GM03348 (cell line): ENCODE results near the gene NFKB1.
"Not testable (repeated sequence)": the region's sequence is repeated elsewhere in the genome, so short reads cannot be mapped to it uniquely, and the experiment has no call there.

ENCODE experiments used
- DNase-seq: peaks from one replicate; pipeline ENCODE4 v3.0.0; 2012; ENCODE audit warnings: low spot score

NFKB1 gene

DNA sequence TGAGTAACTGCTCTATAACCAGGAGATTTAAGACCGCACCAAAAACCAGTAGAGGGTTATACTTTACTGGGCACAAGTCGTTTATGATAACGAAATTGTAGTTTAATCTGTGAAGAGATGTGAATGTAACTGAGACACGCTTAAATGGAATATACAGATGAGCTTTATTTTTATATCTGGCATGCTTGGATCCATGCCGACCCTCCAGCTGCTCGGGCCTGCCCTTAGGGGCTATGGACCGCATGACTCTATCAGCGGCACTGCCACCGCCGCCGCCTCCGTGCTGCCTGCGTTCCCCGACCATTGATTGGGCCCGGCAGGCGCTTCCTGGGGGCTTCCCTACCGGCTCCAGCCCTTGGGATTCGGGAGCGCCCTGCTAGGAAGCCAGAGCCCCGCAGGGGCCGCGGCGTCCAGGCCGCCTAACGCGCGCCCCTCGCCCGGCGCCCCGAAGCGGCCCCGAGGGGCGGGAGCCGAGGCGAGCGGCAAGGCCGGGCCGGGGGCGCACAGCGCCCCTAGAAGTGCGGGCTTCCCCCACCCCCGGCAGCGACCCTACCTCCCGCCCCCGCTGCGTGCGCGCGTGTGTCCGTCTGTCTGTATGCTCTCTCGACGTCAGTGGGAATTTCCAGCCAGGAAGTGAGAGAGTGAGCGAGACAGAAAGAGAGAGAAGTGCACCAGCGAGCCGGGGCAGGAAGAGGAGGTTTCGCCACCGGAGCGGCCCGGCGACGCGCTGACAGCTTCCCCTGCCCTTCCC is at the start of gene NFKB1:
Gene NFKB1, plus strand, starts transcription at position 664 of the 751 bp plus-strand sequence. CDS start 24,160 bp downstream, outside the sequence.
- peak; percentile 38 for DNase-seq

DNA sequence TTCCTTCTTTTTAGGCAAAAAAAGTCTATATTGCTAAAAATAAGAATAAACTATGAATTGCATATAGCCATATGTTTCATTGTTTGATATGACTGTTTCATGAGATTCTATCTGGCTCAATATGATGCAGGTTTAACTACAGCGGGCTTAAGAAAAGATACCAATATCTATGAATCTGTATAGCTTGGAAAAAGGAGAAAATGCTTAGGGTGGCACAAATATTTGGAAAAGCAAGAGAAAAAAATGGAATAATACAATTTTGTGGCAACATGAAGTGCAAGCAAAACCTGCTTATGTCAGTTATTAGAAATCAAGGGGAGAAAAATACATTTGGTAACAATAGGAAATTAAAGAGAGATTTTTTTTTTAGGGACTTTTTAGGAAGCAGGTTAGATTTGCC is 48.3 kb upstream of the NFKB1 start:
- no peak for DNase-seq

GRCh38 chr4:102453827-102454226 is 47.3 kb upstream of the NFKB1 start:
- DNase-seq: no peak

GRCh38 chr4:102454268-102454667 is 46.9 kb upstream of the NFKB1 start:
- no peak for DNase-seq

- no peak for DNase-seq
These were observed 46.0 kb upstream of the NFKB1 start for GRCh38 chr4:102454981-102455685.

- DNase-seq: no peak
These were observed 45.4 kb upstream of the NFKB1 start for GRCh38 chr4:102455750-102456149.

- no peak for DNase-seq
These were observed 34.9 kb upstream of the NFKB1 start for GRCh38 chr4:102466298-102466697.

GRCh38 chr4:102469806-102470205 is 31.4 kb upstream of the NFKB1 start:
- DNase-seq: no peak

DNA sequence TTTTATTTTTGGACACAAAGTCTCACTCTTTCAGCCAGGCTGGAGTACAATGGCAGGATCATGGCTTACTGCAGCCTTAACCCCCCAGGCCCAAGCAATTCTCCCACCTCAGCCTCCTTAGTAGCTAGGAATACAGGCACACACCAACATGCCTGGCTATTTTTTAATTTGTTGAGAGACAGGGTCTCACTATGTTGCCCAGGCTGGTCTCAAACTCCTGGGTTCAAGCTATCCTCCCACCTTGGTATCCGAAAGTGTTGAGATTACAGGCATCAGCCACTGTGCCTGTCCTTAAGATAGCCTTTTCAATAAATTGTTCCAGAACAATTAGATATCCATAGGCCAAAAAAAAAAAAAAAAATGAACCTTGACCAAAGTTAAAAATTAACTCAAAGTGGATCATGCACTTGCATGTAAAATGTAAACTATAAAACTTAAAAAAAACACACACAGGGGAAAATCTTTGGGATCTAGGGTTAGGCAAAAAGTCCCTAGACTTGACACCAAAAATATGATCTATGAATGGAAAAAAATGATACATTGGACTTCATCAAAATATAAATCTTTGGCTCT is 28.6 kb upstream of the NFKB1 start:
- DNase-seq: no peak

GRCh38 chr4:102473476-102473875 is 27.7 kb upstream of the NFKB1 start:
- no peak for DNase-seq

DNA sequence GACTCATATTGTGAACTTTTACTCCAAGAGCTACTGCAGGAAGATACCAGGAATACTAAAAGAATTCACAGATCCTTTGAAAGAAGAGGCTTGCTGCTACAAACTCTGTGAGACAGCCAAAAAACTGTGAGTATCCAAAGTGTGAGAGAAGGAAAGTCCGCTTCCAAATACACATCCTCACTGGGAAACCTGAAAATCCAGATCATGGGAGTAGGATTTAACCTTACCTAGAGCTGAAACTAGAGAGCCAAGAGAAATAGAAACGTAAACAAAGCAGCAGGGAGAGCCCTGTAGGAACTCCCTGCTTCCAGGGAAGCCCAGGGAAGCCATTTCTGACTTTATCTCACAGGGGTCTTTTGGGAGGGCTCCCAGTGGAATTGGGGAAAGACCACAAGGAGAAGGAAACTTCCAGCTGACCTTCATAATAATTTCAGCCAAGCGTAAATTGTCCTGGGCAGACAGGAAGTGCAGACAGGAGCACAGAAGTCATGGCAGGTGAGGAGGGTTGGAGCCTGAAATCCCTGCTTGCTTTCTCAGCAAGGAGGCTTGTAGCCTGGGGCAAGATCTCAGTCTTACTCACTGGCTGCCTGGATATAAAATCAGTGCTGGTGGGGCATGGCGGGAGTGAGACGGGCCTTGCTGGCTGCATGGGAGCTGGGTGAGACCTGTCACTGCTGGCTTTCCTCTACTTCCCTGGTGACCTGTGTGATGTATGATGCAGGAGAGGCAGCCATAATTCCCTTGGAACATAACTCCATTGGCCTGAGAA is 26.2 kb upstream of the NFKB1 start:
- no peak for DNase-seq

DNA sequence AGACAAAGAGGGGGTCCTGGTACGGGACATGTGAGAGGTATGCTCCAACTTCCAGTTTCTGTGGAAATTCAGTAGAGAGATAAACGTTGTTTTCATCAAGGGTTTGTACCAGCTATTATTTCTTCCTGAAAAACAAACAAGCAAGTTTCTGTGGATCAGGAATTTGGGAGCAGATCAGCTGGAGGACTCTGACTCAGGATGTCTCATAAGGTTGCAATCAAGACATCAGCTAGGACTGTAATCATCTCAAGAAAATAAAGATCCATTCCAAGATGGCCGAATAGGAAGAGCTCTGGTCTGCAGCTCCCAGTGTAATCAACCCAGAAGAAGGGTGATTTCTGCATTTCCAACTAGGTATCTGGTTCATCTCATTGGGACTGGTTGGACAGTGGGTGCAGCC is 23.5 kb upstream of the NFKB1 start:
- DNase-seq: peak; percentile 50

- DNase-seq: no peak
These were observed 23.0 kb upstream of the NFKB1 start for GRCh38 chr4:102478186-102478585.

GRCh38 chr4:102479832-102480231 is 21.3 kb upstream of the NFKB1 start:
- not testable (repeated sequence) for DNase-seq

GRCh38 chr4:102483120-102483519 is 18.0 kb upstream of the NFKB1 start:
- DNase-seq: no peak

DNA sequence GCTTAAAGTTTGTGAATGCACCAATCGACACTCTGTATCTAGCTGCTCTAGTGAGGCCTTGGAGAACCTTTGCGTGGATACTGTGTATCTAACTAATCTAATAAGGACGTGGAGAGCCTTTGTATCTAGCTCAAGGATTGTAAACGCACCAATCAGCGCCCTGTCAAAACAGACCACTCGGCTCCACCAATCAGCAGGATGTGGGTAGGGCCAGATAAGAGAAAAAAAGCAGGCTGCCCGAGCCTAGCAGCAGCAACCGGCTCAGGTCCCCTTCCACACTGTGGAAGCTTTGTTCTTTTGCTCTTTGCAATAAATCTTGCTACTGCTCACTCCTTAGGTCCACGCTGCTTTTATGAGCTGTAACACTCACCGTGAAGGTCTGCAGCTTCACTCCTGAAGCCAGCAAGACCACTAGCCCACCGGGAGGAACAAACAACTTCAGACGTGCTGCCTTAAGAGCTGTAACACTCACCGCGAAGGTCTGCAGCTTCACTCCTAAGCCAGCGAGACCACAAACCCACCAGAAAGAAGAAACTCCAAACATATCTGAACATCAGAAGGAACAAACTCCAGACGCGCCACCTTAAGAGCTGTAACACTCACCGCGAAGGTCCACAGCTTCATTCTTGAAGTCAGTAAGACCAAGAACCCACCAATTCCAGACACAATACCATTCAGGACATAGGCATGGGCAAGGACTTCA is 17.0 kb upstream of the NFKB1 start:
- not testable (repeated sequence) for DNase-seq

DNA sequence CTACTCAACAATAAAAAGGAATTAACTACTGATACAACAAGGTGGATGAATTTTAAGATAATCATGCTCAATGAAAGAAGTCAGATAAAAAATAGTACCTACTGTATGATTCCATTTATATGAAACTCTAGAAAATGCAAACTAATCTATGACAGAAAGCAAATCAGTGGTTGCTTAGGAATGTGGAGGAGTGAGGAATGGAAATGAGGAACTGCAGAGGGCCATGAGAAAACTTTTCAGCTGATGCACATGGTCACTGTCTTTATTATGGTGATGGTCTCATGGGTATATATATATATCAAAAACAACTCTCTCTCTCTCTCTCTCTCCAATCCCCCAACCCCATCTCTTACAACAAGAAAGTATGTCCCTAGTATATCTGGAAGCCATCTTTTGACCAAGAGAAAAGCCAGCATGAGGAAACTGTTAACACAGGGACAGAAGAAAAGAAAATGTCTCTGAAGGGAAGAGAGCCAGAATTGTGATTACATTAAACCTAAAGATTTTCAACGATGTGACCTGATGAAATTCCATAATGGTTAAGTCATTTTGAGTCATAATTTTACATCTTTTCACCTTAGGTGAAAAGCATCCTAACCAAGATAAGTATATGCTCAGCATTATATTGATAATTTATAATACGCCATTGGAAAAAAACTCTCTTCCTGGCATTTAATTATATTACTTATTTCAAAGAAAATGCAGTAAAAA is 8.5 kb upstream of the NFKB1 start:
- DNase-seq: no peak

GRCh38 chr4:102493257-102493656 is 7.9 kb upstream of the NFKB1 start:
- DNase-seq: no peak

- DNase-seq: no peak
These were observed 7.4 kb upstream of the NFKB1 start for GRCh38 chr4:102493794-102494193.

DNA sequence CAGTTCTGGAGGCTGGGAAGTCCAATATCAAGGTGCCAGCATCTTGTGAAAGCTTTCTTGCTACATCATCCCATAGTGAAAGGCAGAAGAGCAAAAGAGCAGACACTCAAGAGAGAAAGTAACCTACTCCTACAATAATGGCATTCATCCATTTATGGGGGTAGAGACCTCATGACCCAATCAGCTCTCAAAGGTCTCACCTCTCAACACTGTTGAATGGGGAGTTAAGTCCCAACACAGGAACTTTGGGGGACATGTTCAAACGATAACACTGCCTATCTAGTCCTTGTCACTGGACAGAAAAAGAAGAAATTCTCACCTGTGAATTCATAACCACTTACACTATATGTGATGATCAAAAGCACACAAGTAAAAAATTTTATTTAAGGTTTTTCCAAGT is 6.6 kb upstream of the NFKB1 start:
- DNase-seq: no peak

- no peak for DNase-seq
These were observed 3.2 kb upstream of the NFKB1 start for GRCh38 chr4:102497986-102498385.
